Measurements from ENCODE around the gene EIF4G2.

GRCh38 chr11:10778217-10778970 lies 30.3 kb downstream of the EIF4G2 start:
- no peak for TF ChIP-seq CTCF (IDR thresholded peaks at IDR 0.05)
- TF ChIP-seq POLR2AphosphoS5 (IDR thresholded peaks at IDR 0.05; ENCODE audit: low read depth, low read length): no peak

Data from Panc1 (cell line).